NCI-H1436 (cell line): ENCODE results near the gene EIF2D.
A peak's percentile ranks its signal among the peaks of the same experiment; 100 is the strongest.

Experiments
- DNase-seq: peaks from one replicate; lab custom pipeline; 2025; lab: John Stamatoyannopoulos, UW

EIF2D gene

GRCh38 chr1:206569556-206569955 lies 42.7 kb downstream of the EIF2D start:
- DNase-seq: no peak

DNA sequence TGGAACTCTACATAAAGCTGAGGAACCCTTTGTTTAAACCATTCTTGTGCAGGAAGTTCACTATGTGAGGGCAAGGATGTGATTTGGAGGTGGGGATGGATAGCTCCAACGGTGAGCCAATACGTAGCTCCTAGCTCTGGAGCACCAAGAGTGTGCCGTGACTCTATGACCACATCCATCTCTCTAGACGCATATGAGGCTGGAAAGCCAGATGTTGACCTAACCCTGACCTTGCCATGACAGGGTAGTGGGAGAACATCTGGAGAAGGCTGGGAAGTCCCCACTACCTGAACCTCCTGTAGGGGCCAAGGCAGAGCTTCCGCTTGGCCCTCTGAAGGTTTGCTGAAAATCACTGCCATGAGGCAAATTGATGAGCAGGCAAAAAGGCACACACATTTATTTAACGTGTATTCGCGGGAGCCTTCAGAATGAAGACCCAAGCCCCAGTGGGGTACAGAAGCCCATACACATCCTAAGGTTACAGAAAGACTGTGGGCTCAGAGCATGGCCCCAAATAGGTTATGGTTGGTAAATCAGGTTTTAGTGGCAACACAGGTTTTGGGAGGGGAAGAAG lies 43.4 kb downstream of the EIF2D start:
- no peak for DNase-seq

DNA sequence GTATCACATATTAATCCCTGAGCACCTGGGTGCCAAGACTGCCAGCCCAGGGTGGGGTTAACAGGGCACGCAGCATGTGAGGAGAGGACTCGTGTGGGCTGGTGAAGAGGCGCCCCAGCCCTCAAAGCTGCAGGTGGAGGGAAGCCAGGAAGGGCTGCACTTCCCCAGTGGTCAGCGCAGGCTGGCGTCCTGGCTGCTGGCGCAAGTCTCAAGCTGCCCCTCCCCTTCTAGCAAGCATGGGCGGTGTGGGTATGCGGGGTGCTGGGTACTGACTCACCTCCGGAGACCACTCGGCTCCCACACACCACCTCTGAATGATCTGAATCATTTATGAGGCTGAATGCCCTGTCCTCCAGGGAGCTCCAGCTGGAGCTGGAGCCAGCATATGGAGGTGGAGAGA lies 44.0 kb downstream of the EIF2D start:
- DNase-seq: no peak

DNA sequence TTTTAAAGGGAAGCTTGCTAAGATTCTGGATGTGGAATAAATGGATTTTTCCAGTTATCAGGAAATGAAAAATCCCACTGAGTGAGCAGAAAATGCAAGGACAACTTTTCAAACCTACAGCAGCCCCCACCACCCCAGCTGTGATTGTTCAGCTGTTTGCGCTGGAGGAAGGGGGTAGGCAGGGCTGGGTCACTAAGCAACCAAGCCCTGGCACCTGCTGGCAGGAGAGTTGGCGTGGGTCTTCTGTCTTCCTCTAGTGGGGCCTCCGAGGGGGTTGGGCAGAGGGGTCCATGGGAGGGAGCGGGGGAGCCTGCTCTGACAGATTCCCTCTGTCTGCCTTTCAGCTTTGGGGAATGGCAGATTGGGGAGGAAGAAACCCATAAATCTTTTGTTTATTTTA lies 45.3 kb downstream of the EIF2D start:
- peak; percentile 44 for DNase-seq

- no peak for DNase-seq
Observed at GRCh38 chr1:206565995-206566394, 46.3 kb downstream of the EIF2D start.

GRCh38 chr1:206563367-206564207 lies 48.7 kb downstream of the EIF2D start:
- DNase-seq: no peak

DNA sequence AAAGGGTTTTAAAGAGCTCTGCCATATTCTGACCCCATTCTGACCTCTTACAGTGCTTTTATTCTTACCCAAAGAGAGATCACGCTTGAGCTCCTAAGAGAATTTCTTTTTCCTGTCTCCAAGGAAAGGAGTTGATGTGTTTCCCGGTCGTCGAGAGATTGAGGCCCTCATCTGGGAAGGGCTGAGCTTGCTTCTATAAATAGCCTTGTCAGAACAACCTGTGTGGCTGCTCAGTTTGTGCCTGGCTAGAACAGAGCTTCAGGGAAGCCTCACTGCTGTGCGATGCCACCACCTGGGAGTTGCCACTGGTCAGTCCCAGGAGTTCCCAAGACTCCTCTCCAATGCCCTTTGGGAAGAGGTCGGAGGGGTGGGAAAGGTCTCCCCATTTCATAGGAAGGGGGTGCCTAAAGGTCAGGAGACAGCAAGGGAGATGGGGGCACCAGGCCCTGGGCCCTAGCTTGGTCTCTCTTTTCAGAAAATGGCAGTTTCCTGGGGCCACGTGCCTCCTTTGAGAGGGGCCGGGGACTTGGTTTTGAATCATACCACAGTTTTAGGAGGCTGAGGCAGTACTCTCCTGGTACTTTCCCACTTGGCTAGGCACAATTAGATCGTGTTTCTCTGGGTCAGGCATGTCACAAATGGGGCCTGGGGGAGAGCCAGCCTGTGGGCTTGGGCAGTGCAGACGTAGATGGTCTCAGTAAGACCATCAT lies 52.1 kb downstream of the EIF2D start:
- DNase-seq: no peak

GRCh38 chr1:206559672-206559995 lies 52.6 kb downstream of the EIF2D start:
- DNase-seq: no peak

DNA sequence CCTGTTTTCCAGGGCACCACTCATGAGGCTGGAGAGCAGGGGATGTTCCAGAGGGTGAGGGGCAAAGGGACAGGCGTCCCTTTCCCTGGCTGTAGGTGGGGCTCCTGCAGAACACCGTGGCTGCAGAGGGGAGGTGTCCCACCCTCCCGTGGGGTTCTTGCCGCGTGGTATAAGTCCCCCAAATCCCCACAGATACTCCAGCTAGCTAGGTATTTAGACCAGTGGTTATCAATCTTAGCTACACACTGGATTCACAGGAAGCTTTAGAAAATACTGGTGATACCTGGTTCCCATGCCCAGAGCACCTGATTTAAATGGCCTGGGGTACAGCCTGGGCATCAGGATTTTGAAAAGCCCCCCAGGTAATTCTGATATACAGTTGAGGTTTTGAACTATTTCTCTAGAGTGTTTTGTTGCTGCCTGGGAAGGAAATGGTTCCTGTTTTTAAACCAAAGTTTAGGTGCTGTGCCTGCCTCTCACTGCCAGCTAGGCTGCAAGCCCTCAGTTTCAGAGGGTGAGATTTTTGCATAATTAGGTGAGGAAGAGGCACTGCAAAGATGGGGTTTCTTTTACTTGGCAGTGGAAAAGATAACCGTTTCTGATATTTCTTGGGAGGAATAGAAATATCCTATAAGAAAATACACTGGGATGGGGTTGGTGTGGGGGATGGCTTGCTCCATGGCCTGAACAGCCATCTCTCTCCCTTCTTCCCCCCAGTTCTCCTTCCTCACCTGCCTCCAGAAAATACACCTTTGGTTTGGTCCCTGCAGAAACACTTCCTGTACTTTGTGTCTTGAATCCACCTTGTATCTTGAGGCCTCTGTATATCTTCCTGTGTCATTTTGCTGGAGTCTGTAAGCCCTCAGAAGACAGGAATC lies 53.2 kb downstream of the EIF2D start:
- no peak for DNase-seq

DNA sequence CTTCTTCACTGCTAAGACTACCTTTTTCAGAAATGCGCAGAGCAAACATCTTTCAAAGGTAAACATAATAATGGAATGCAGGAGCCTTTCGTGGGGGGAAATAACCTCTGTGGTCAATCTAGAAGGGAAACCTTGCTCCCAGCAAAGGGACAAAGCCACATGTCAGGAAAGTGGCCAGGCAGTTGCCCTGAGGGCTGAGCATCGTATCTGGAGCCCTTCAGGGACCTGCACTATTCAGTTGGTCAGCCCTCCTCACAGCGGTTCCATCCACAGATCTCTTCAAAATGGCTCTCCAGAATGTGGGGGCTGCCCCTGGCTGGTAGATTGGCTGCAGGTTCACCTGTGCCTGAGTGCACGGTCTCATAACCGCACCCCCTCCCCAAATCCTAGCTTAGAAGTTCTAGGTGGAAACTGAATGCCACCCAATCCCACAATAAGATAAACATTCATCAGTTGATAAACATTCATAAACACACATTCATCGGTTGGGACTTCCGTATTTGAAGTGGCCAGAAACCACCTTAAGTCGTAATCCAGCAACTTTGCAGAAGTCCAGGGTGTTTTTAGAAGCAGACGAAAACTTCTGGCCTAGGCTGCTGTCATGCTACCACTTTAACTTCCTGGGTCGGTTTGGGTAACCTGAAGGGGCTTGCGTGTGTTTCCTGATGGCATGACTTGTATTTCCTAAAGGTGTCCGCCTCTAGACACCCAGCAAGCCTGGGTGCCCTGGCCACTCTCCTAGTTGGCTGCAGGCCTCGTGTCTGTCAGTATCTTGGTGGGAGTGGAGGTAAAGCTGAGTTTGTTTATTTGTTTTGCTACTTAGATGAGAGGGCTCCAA lies 54.4 kb downstream of the EIF2D start:
- DNase-seq: no peak

GRCh38 chr1:206556750-206557635 lies 55.3 kb downstream of the EIF2D start:
- peak; percentile 63 for DNase-seq

DNA sequence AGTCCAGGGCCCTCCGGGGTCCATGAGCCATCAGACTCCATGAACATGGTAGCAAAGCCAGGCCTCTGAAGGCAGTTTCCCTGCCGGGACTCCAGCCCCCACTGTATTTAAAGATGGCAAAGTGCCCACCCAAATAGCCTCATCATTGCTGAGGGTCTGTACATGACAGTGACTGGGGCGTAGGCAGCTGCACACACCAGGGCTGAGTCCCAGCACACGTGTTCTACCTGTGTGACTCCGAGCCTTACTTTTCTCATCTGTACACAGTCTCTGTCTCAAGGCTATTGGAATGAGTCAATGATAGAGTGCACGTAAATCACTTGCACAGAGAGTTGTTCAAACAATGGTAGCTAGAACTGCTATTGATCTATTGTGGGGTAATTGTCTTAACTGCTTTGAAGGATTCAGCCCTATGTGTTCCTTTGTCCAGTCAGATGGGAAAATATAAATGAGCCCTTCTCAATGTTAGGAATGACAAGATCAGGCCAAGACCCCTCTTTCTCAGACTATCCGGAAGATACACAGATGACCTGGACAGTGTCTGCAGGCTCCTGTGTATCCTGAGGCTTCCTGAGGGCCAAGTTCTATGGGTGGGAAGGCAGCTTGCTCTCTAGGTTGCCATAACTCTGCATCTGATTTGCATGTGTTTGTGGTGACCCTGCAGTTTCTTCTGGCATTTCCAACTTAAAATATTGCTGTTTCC lies 56.1 kb downstream of the EIF2D start:
- DNase-seq: no peak

- no peak for DNase-seq
Observed at GRCh38 chr1:206555473-206555935, 56.8 kb downstream of the EIF2D start.

GRCh38 chr1:206554701-206555472 lies 57.4 kb downstream of the EIF2D start:
- DNase-seq: no peak

GRCh38 chr1:206554211-206554610 lies 58.1 kb downstream of the EIF2D start:
- DNase-seq: no peak

DNA sequence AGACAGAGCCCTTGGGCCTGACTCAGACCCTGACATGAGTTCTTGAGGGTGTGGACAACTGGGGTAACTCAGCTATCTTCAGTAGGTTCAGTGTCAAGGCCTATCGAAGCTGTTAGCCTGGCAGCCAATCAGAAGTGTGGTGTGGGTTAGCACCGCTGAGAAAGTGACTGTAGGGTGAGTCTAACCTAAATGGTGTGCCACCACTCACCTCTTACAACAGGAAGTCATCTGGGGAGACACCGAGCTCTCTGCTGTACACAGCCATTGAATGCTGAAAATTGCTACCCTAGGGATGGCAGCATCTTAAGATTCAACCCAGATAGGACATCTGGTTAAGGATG lies 60.3 kb downstream of the EIF2D start:
- DNase-seq: no peak

DNA sequence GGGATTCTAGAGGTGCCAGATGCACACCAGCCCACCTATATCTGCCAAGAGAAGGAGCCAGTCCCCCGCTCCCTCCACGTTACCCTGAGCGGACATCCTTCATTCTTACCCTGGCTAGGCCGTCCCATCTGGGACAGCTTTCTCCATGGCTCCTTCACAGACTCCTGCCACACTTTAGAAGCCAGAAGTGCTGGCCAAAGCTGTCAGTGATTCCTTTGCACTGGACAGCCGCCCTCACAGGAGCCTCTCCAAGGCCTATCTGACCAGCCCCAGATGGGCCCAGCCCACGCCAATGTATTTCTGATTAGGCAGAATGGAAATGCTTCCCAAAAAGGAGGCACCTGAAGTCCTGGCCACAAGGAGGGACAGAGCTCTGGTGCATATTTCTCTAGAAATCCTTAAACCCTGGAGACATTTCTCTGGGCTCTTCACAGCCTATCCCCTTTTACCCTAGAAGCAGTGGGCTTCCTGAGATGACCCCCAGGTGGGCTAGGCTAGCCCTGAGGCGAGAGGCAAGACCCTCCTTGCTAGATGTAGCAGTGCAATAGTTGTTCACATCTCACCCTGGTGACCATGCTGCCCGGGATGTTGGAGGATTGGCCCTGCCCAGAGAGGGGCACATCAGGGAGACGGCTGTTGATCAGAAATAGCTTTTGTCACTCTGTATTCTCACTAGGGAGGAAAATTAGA lies 60.8 kb downstream of the EIF2D start:
- no peak for DNase-seq

DNA sequence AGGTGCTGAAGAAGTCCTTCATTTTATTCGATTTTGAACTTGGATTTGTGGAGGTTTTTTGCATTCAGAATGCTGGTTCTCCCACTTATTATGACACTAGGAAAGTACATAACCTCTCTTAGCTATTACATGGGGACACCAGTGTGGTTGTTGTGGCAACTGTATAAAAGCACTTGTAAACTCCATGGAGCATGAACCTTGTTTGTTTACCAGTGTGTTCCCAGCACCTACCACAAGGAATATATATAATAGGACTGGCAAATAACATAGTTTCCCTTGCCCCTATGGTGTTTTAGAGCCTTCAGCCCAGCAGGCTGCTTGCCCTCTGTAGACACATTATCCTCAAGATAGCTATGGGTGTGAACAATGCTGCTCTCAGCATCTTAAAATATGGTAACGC lies 61.8 kb downstream of the EIF2D start:
- DNase-seq: no peak
